GM18511 (cell line): ENCODE data around the gene DPP4.
"Not testable (repeated sequence)": the region's sequence is repeated elsewhere in the genome, so short reads cannot be mapped to it uniquely, and the experiment has no call there.

Experiments used
- ATAC-seq: cut with Tn5 transposase; IDR thresholded peaks from one replicate; pipeline ENCODE4 v1.9.1; 2021; ENCODE audit warnings: mild to moderate bottlenecking, moderate library complexity; ENCODE audit not compliant: unreplicated experiment

Gene DPP4

DNA sequence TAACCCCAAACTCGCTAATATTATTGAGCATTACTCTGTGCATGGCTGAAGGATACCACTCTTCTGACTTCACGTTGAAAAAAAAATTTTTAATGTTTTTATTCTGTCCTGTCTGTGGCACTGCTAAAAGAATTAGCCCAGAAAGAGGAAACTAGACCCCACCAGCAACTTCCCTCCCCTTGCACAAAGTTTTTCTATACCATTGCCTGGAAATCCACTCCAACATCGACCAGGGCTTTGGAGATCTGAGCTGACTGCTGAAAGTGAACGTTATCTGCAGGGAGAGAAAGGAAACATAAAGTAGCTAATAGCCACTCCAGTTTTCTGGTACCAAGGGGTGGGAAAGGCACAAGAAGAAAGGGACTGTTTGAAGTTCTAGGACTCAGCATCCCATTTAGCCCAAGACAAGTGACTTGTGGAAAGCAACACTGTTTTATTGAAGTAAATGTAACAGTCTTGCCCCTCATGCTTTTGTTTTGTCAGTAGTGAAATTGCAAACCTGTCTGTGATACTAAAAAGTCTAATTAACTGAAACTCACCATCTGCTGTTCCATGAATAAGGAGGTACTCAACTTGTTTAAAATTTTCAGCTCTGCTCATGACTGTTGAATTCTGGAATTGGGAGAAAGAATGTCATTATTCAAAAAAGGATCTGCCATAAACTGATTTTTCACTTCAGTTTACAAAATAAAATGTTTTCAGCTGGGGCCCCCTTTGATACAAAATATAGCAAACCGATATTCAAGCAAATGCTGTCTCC, 79.1 kb downstream of the DPP4 start:
- ATAC-seq = no peak

DNA sequence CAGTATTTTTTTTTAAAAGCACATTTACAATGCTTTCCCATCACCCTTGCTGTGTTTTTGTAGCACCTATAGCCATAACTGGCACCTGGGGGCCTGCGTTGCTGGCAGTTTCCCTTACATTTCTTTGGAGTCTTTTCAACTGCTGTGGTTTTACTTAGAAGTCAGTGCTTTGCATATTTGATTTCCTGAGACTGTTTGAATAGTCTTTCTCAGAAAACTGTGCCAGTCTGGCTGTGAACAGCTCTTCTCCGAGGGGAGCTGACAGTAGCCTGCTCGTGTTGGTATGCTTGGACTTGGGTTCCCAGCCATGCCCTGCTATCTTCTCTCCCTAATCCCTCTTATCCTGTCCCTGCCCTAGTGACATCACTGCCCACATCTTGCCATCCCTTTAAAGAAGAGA, 81.5 kb downstream of the DPP4 start:
- peak; percentile 65 for ATAC-seq

DNA sequence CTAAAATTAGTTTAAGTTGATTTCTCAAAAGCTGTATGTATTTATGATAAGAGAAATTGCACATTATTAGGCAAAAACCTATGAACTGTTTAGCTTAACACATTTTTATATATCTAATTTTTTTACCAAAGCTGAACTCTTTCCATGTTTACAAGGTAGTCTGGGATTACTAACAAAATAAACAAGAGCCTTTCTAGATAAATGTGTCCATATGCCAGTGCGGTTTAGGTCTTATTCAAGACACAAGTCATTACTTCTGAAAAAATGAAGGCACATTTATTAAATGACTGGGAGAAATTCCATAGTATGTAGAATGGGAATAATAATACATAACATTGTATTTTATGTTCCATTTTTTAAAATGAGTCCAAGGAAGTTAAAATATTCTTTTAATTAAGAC, 82.0 kb downstream of the DPP4 start:
- ATAC-seq = no peak

DNA sequence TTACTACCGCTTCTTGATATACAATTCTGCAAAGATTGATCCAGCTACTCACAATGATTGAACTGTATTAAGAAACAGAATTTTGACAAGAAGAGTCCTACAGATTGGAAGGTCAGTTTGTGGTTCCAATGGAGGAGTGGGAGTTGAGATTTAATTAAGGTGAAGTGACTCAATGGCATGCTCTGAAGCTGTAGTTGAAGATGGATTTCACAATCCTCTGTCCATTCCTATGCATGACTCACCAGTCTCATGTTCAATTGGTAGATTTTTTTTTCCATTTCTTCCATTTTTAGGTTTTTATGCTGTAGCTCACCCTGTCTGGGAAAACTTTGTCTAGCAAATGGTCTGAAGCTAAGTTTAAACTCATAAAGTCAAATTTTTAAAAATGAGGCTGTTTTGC, 83.3 kb downstream of the DPP4 start:
- no peak for ATAC-seq

DNA sequence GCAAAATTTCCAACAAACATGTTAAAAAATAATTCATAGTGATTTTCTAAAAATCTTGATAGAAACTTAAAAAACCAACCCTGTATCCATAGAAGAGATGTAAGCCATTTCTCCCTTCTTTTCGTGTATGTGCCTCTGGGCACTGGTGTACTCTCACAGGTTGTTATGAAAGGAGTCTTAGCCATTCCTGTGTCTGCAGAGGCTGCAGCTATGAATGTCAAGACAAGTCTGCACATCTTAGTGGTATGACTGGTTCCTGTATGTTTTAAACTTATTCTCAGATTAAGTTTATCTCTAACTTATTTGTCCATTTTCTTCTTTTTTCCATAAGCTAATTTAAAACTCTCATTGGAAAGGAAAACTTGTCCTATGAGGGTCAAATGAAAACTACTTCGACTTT, 84.0 kb downstream of the DPP4 start:
- ATAC-seq = no peak

DNA sequence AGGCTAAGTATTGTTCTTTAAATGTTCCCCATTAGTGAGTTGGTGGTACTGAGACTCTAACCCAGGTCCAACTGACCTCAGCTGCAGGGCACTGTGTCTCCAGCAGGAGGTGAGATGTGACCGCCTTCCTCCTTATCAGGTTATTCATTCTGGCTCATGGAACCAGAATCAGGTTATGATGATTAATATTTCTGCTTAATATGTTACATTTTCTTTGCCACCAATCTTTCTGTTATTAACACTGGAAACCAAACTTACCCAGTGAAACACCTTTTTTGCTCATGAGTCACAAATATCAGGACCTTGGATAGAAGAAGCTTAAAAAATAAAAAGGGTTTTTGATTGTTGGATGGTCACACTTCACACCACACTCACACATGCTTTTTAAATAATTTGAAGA, 85.4 kb downstream of the DPP4 start:
- ATAC-seq = no peak

DNA sequence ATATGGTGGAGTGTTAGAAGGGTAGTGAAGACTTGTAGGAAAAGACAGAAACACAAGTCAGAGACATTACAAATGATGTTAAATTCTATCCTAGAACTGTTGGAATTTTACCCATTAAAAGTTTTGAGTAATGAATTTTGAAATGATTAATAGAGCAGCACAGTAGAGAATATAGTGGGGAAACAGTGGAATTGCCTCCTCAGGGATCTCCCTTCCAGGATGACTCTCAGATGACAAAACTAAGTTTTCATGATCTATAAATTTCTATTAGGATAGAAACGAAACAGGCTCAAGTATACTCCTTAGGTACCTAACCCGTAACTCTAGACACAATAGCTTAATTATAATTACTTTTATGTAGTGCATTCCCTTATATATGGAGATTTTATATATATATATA, 86.7 kb downstream of the DPP4 start:
- ATAC-seq = no peak

DNA sequence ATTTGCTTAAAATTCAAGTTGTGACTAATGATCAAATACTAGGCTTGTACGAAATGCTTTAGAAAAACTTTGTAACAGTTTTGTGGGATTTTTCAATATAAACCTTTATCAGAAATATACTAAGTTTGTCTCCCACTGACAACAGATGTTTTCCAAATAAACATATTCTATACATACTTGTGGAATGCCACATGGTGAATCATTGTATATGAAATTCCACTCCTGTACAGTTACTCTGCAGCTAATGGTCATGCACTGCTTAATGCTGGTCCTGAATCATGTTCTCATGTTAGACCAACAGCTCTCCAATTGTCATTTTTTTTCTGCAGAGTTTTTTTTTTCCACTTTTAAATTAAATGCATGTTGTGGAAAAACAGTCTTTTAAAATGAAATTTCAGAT, 90.1 kb downstream of the DPP4 start:
- no peak for ATAC-seq

DNA sequence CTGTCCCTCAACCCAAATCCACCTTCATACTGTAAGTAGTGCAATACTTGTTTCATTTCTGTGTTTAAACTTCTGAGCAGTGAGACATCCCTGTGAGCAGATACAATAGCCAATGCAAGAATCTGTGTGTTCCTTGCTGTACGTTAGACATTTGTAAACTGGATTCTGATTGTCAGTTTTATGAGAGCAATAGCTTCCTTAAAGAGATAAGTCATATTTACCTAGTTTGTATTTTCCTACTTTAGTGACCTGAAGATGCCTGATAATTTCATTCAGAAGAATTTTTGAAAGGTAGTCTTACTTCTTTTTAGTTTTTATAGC, 90.7 kb downstream of the DPP4 start:
- ATAC-seq = no peak

DNA sequence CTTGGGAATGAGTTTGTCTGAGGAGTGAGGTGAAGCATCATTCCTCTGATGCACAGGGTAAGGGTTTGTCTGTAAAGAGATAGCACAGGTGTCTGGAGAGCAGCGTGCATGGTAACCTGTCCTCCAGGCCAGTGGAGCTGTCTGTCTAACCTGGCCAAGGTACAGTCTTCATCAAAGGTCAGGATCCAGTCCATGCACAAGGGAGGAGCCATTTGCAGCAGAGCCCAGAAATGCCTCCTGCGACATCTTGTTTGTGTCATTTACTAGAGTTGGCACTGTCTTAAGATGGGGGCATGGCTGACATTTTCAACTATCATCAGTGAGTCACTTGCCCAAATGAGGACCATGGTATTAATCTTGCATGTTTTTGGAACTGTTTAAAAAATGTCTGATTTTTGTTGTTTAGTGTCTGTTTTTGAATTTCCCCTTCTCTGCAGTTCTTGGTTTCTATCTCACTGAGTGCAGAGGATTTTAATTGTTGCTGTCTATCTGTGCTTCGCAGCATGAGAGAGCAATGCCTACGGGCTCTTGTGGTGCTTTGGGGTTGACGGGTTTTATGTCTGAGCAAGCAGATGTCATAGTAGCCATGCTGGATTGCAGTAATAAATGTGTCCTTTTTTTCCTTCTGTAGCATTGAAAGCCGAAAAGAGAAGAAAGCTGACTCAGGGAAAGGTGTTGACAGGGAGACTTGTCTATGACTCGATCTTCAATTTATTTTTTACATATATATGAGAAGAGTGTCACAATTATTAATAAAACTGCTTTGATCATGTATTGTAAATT, 91.3 kb downstream of the DPP4 start:
- ATAC-seq = no peak

DNA sequence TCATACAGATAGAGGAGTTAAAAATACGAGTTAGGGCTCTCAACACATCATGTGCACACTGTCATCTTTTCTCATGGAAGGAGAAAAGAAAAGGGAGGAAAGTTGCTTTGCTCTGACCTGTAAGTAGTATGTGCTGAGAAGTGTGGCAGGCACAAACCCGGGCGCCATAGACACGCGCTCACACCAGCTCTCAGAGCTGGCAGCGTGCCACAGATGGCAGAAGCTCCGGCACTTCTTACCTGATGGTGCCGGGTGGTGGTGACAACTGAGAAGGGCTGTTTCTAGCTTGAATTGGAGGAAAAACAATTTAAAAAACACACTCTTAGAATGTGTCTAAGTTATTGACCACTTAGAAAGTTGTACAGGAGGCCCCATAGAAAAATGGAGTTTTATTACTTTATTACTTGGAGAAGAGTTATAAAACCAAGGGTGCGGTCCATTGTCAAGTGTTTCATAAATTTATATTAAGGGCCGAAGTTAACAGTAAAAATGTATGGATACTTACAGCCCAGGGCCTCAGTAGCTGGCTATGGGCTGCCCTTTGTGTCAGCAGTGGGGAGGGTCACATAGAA, 92.2 kb downstream of the DPP4 start:
- no peak for ATAC-seq

DNA sequence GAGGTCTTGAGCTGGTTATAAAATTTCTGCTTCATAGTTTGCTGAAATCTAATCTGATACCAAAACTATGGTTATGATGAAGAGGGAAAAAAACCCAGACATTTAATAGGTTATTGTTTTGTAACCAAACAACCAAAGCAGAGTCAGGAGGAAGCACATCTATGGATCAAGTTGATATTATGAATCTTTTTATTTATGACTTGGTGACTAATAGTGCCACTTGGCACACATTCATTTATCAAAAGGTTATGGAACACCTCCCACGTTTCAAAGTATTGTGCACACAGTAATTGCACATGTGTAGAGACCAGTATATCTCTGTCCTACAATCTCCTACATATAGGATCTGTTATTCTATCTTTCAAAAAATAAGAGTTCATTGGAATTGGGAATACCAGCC, 93.0 kb downstream of the DPP4 start:
- ATAC-seq = no peak

DNA sequence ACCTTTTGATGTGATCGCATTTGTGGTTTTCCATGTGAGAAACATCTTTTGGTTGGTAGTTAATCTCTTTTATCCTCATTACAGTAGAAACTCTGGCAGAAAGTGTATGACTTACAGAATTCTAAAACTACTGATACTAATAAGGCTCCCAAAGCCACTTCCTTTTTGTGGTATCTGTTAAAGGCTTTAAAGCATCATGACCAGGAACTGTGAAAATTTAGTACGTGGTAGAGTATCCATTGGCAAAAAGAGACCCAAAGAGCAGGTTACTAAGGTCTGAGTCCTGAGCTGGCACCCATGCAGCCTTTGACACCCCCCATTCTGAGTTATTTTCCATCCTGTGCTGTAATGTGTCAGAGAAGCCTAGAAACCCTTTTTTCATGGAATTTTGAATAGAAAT, 94.5 kb downstream of the DPP4 start:
- ATAC-seq = no peak

DNA sequence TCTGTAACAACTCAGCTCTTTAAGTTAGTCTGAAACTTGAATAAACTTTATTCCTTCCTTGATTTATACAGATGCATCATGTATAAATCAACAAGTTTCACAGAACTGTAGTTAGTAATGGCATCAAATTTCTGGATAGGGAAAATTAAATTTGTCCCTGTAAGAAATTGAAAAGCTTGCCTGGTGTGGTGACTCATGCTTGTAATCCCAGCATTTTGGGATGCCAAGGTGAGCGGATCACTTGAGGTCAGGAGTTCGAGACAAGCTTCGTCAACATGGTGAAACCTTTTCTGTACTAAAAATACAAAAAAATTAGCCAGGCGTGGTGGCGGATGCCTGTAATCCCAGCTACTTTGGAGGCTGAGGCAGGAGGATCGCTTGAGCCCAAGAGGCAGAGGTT, 96.1 kb downstream of the DPP4 start:
- ATAC-seq = not testable (repeated sequence)

DNA sequence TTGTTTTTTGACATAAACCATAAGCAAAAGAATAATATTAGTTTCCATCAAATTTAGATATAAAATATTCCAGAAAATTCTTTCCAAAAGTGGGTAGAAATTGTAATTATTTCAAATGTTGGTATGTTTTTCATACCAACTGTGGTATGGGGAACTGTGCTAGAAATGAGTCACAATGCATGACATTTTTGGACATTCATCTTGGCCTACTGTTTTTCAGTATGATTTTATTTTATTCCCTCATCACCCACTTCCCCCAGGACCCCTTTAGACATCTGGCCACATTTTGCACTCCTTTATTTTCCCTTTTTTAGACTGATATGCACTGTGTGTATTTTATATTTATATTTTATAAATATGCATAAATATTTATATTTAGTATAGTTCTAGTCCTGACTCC, 97.1 kb downstream of the DPP4 start:
- no peak for ATAC-seq

DNA sequence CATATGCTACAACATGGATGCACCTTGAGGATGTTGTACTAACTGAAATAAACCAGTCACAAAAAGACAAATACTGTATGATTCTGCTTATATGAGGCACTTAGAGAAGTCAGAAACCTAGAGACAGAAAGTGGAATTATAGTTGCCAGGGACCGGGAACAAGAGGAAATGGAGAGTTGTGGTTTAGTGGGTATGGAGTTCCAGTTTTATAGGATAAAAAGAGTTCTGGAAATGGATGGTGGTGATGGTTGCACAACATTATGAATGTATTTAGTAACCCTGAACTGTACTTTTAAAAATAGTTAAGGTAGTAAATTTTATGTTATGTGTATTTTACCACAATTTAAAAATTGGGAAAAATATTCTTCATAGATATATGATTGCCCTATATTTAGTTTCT, 97.7 kb downstream of the DPP4 start:
- ATAC-seq = no peak

DNA sequence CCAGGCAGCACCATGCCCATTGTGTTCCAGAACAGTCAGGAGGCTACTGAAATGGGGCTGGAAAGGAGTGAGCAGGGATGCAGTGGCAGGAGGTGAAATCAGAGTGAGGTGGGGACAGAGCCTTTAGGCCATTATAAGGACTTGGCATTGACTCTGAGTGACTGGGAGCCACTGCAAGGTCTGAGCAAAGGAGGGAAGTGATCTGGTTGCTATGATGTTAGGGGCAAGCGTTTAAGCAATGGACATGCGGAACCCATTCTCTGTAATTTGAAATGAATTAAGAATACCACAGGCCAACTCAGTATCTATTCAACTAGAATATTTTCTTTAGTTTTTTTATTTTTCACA, 98.2 kb downstream of the DPP4 start:
- no peak for ATAC-seq

DNA sequence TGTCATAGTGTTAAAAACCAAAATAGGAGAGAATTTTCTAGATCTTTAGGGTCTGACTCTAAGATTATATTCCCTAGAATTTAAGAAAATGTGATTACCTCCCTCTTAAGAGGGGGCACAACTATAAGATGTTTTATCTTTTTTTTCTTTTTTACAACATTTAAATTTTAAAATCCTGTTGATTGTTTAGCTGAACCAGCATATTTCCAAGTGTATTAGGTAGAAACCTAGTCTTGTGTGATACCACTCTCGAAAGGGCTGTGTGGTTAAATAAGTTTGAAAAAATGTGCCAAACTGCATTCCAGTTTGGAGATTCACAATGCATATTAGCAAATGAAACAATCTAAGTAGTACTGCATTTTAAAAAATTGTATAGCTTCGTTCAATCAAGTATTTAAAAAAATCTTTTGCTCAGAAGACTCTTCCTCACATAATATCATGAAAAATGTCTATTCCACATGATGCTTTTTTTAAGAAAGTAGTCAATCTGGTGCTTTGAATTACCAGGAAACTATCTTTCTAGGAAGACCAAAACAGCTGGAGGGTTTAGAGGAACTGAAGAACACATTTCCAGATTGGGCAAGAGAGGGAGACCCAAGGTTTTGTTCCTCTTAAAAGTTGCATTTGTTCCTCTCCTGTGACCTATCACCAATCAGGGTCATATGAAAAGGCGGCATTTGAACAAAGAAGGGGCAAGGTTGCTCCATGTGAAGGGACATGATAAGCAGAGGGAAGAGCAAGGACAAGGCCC, 98.8 kb downstream of the DPP4 start:
- no peak for ATAC-seq

DNA sequence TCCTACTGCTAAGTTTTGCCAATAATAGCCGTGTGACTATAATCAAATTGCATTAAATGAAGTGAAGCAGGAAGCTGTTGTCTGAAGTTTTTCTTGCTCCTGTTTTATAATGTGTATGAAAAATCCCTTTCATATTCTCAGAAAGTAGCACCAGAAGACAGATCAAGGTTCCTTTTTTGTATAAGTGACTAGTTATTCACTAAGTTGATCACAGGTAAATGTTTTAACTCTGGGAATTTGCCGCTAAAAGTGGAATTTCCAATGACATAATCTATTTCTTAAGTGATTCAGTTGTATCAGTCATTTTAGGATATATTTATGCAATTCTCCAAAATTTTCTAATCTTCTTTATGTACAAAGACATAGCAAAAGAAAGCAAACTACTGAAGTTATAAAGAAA, 99.6 kb downstream of the DPP4 start:
- ATAC-seq = no peak

DNA sequence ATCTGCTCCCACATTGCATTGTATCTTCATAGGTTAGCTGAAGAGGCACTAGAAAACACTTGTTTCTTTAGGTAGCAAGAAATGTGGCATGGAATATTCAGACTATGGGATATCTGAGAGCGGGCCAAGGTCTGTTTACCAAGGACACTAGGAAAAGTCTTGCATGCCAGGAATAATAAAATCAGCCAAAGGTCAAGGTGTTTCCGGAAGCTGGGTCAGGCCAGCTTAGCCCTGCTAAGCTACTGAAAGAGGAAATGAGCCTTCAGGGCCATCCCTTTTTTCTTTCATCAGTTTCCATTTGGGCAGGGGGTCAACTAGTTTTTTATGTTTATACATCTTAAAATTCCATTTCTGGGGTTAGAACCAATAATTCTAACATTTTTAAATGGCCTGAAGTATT, 101.1 kb downstream of the DPP4 start:
- no peak for ATAC-seq

DNA sequence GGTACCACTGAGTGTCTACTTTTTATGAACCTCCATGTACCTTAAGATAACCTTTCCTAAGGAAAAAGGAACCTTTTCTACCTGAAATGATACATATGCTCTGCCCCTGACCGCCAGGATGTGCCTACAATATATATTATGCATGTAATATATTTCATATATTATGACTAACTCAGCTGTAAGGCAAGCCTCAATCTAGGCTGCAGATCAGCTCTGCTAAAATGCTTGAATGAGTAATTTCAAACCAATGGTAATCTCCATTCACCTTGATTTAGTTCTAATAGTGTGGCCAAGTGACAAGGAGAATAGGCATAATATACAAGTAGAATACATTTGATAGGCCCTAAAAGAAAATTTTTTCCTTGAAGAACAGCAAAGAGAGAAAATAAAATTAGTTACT, 101.8 kb downstream of the DPP4 start:
- ATAC-seq = no peak

DNA sequence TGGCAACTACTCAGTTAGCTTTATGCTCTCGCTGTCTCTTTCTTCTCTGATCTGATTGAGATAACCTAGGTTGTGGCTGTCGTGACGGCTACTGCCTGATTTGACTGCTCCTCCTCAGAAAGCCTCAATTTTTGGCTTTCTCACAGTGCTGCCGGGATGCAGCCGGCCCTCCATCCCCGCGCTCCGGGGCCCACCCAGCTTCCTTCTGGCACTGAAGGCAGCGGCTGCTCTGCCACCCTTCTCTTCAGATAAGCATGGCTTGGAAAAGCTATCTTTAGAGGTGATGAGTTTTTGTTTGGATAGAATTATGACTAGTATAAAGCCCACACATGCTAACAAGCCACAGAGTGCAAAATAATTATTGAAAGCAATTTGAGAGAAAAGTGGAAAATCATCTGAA, 102.5 kb downstream of the DPP4 start:
- ATAC-seq = no peak
